GM19395 (cell line): ENCODE measurements around the gene NEMP2.
A peak's percentile ranks its signal among the peaks of the same experiment; 100 is the strongest.

Experiments
- ATAC-seq: cut with Tn5 transposase; IDR thresholded peaks from one replicate; pipeline ENCODE4 v1.9.1; 2021; ENCODE audit warnings: mild to moderate bottlenecking, moderate library complexity; ENCODE audit not compliant: unreplicated experiment

Gene NEMP2, protein sequence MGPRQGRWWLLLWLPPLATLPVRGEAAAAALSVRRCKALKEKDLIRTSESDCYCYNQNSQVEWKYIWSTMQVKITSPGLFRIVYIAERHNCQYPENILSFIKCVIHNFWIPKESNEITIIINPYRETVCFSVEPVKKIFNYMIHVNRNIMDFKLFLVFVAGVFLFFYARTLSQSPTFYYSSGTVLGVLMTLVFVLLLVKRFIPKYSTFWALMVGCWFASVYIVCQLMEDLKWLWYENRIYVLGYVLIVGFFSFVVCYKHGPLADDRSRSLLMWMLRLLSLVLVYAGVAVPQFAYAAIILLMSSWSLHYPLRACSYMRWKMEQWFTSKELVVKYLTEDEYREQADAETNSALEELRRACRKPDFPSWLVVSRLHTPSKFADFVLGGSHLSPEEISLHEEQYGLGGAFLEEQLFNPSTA

DNA sequence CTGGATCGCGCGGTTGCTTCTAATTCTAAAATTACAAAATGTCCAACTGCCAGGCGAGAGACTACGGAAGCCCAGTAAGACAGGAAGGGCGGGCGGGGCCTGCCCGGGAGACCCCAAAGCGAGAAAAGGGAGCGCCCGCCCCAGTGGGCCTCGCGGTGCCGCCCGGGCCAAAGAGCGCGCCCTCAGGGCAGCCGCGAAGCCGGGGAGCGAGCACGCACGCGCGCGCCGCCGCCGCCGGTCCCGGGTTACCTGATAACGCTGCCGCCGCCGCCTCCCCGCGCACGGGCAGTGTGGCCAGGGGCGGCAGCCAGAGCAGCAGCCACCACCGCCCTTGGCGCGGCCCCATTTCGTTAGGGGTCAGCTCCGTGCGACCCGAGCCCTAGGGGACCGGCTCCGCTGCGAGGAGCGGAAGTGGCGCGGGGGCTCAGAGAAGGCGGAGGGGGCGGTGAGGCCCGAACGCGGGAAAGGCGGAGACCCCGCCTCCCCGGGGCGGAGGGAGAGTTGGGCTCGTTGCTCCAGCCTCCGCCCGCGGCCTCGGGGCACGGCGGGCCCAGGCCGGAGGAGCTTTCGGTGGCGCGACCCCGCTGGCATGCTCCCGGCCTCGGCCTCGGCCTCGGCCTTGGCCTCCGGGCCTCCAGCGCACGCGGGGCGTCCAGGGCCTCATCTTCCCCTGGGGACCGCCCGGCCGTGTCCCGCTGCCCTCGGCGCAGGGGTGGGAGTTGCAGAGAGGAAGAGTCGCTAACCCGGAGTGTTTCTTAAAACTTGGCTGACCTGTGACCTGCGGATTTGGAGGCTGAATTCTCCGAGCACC, at the start of gene NEMP2:
TSS of gene NEMP2 (minus strand) at position 413 of the 811 bp plus-strand sequence. CDS start at position 346, 67 bp downstream.
- peak; percentile 73 for ATAC-seq

DNA sequence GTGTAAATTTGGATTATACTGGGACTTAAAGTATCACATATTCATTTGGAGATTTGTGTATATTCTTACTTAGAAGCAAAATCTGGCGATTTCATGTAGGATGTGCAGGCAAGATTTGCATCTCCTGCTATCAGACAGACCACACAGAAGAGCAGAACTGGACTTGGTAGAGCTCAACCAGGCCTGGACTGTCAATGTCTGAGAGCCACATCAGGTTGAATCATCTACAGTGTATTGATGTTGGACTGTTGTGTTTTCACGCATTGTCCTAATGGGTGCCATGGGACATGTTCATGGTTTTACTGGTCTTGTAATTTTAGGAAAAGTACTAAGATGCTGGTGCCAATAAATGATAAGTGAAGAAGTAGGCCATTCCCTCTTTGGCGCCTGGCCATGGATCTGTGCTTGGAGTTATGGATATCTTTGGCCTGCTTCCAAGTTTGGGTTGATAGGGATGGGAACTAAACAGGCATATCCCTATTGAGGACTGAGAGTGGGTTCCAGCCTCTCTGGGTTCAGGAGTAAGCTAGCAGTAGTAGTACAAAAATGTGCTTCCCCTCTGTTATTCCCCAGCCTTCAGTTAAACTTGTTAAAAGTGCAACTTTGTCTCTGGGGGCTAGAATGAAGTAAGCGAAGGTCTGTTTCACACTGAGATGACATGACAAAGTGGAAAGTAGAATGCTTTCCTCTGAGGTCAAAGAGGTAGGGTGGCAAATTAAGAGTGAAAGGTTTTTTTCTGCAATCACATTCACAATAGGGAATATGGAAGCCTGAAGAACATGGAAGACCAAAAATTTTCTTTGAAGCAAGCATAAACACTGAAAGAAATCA, 49.2 kb upstream of the NEMP2 start:
- ATAC-seq, result peak; percentile 84

DNA sequence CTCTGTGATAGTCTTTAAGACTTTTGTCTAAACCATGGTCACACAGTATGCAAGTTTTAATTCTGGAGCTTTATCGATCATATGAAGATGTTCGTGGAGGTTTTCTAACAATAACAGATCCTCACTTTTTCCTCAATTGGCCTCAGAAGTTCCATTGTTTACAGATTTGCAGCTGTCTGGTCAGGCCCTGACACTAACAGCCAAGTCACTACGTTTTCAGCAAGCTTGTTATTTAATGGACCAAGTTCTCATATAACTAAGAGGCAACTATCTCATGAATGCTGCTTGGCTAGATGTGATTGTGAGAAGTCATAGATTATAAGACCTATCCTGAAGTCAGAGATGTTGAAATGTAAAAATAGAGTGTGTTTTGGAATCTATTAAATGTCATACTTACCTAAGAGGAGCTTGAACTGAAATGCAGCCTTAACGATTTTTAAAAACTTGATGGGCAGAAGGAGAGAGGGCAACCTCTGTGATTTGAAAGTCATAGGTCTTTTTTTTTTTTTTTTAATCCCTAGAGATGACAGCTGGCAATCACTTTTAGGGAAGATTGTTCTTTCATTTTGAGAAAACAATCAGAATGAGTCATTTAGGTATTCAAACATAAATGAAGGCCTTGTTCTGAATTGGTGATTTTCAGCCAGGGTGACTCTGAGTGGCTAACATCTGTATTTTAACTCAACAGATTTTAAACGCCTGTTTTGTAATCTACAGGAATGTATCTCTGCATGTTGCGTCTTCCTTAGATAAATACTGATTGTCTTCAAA, 48.4 kb upstream of the NEMP2 start:
- ATAC-seq, result peak; percentile 74

DNA sequence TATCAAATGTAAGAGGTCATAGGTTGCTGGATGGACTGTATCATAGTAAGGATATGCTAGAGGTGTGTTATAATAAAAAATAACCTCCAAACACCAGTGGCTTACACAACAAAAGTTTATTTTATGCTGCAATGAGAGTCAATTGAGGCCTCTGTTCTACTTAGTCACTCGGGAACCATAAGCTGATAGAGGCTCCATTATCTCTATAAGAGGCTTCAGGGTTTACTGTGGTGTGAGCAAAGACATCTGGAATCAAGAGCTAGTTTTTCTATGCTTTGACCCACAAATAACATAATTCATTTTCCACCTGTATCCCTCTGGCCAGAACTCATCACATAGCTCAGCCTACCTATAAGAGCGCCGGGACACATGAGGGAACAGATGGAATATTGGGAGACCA, 47.5 kb upstream of the NEMP2 start:
- no peak for ATAC-seq

DNA sequence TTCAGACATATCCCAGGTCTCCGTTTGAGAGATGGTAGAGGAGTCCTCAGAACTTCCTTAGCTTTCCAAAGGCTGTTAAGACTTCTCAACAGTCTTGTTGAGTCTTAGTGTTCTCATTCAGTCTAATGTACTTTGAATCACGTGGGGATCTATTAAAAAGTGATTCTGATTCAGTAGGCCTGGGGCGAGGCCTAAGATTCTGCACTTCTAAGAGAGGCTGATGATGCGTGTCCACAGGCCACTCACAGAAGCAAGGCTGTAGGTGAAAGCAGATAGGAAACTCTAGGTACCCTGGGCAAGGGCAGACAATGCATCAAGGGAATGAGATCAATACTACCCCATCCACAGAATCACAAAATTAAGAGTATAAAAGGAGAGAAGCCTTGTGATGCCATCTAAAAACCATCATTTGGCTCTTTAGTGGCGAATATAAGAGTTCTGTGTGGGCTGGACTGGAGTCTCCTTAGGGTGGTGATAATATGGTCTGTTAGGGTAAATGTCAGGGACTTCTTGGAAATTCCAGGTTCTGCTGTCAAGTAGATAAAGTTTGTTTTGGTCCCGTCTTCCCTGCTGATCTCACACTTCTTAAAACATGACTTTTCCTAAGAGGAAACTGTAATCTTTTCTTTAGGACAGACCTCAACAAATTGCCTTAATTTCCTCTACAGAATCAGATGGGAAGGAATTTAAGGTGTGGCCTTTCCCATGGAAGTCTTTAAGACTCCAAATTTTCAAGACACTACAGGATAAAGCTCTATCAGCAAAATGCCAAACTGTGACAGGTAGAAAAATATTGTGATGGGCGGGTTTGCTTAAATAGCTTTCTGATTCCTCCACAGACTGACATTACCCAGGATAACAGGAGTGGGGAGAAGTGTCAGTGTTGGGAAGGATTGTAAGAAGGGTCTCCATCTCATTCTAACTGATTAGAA, 45.7 kb upstream of the NEMP2 start:
- no peak for ATAC-seq

DNA sequence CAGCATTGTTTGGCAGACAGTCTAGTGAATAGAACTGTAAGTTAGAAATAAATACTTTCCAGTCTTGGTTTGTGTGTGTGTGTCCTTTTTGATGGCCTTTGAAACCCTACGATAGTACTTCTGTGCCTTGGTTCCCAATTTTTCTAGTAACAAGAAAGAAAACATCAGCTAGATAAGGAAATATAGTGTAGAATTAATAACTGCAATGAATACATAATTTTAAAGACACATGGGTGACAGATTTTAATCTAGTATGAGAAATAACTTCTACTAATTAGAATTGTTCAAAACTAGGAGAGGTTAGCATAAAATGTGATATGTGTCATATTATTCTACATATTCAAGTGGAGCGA, 44.5 kb upstream of the NEMP2 start:
- no peak for ATAC-seq

DNA sequence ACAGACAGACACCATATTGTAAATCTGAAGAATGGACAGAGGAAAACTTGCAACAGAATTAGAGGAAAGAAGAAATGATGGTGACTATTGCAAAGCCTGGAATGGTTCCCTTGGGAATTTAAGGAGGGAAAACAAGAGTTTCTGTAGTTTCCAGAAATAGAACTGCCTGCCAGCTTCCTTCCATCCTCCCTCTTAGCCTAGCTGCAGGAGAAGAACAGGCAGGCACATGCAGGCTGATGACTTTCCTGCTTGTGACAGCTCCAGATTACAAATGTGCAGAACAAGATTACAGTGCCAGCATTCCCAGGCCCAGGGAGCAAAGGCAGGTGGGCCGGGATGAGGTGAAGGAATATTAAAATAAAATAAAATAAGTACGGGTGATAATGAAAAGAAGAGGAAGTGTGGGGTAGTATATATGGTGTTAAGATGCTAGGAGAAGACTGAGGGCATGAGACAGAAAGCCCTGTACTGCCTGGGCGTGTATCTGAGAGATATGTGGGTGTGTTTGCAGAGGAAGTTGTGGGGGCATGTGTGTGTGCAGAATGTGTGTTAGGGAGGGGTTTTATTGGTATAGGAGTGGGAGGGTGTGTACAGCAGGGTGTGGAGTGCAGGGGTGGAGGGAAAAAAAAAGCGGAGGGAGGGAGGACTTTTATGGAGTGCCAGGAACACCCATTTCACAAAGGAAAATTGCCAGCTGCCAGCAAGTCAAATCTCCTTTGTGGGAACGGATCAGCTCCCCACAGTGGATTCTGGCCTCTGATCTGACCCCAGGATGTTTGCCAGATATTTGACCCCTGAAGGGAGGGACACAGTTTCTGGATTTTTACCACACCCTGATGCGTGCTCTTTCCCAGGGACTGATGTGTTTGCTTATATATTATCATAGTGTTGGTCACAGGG, 43.9 kb upstream of the NEMP2 start:
- ATAC-seq, result no peak

DNA sequence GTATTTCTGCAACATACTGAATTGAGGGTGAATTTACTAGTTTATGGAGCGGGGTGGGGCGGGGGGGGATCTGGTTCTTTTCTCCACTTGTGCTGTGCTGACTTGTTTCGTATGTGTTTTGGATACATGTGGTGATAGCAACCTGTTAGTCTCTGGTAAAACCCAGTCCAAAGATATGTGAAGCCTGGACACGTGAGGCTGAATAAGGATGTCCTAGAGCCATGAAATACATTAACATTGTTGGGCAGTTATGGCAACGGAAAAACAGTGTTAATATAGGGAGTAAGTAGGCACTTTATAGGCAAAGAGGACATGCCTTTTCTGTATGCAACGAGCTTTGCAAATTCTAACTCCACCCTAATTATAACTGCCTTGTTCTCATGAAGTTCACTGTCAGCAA, 42.1 kb upstream of the NEMP2 start:
- no peak for ATAC-seq

DNA sequence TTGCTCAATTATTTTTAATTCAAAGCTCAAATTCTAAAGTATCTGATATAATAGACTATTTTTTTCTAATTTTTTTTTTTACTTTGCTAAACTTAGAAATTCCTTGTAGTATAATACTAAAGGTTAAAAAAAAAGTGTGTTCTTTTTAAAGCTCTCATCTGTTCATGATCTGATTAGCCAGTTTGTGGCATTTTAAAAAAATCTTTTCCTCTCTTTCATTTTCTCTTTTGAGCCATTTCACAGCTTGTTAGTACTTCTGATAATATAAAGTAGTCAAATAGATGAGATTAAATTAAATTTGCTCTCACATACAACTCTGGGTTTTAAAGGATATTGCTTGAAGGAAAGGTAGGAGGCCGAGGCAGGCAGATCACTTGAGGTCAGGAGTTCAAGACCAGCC, 40.7 kb upstream of the NEMP2 start:
- no peak for ATAC-seq

DNA sequence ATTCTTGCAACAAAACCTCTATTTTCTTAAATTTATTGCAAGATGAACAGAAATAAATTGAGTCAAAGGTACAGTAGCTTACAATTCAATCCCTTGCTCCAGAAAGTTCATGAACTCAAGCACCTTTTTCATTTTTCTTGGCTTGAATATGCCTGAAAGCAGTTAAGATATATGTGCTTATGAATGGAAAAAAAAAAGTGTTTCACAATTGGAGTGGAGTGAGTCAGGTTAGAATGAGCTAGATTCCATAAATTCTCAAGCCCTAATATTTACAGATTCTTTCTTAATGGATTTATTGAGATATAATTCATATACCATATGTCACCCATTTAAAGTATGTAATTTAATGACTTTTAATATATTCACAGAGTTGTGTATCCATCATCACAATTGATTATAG, 39.6 kb upstream of the NEMP2 start:
- no peak for ATAC-seq

DNA sequence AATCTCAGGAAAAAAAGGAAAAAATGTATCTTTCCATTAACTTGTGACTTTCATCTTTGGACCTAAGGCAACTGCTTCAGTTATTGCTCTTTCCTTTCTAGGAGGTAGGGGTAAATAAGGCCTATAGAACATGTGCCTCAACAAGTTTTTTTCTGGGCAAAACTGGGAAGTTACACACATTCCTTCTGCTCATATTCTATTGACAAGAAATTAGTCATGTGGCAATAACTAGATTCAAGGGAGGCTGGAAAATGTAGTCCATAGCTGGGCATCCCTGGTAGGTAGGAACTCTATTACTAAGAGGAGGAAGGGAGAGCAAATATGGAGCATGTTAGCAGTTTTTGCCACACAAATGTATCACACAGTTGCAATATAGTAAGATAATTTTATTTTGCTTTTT, 37.7 kb upstream of the NEMP2 start:
- no peak for ATAC-seq

DNA sequence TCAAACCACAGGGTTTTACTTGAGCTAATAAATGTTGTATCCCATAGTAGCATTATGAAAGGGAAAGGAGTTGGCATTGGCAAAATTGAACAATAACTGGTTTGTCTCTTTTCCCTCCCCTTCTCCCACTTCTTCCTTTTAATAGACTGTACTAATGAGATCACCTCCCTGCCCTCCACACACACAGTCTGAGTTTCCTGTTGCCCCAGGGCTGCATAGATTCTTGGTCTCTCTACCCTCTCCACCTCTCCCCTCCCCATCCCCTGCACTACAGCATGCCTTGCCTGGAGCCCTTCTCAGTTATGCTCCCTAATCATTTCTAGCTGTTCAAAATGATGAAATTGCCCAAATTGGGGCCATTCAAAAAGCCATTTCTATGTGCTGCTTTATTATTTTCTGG, 37.2 kb upstream of the NEMP2 start:
- no peak for ATAC-seq

DNA sequence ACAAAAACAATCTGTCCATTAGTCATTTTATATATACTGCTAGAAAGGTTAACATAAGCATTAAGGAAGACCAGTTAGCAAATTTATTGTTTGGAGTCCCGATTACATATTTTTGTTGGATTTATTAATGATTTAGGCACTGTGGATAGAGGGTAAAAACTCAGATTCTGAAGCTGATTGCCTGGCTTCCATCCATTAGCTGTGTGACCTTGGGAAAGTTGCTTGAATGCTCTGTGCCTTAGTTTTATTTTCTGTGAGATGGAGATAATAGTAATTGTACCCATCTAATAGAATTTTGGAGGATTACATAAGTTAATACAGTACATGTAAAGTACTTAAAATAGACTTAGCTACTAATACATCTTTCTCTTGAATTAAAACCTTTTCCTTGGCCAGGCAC, 36.3 kb upstream of the NEMP2 start:
- ATAC-seq, result no peak

DNA sequence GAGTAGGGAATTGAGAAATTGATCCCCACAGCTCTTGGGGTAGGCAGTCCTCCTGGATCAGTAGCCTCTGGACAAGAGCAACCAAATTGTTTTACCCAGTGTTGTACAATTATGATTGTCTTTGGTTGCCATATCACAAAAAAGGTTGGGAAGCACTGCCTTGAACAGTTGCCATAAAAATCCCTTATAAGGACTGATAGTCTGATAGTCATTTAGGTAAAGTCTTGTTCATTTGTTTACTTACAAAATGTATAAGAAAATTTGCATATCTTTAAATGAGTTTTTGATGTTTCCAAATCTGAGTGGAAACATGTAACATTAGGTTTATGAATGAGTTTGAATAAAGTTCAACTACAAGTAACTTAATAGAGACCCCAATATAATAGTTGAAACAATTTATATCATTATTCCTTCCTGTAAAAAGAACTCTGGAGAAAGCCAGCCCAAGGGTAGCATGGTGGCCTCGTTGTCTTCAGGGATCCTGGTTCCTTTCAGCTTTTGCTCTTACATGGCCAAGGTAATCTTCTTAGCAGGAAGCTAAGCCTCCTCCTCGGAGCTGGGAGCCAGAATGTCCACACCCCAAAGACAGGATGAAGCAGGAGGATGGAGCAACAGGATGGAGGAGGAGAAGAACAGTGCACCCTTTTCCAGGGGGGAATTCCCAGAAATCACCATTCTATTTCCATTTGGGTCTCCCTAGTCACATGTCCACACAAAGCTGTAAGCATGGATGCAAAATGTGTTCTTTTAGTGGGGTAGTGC, 35.7 kb upstream of the NEMP2 start:
- no peak for ATAC-seq

DNA sequence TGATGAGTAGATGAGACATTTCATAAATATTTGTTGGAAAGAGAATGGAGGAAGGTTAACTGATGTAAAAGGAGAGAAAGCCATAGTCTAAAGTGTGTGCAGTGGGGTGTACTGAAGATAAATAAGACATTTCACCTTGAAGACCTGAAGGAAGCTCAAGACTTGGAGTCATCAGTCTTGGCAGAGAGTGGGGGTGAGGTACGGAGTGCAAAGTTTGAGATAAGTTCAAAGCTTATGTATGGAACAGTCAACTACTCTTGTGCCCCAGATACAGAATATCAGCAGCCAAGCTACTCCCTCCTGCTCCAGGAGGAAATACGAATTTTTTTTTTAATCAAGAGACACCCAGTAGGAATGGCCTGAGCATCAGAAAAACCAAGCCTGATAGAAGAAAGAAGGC, 30.3 kb upstream of the NEMP2 start:
- no peak for ATAC-seq

DNA sequence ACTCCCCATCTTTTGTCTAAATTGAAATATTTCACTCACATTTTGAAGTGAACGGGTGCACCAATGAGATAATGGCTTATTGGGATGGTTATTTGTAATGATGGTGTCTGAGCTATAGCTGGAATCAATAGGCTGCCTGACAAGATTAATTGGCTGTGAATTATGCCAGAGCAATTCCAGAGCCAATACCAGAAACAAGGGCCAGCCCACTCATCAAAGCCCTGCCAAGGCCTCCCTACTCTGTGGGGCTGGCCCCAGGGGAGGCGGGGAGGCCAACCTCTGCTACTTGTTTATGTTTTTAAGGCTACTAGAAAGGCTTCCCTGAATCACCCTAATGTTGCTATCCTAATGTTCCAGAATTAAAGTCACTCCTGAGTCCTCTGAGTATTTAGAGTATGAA, 29.1 kb upstream of the NEMP2 start:
- ATAC-seq, result no peak

DNA sequence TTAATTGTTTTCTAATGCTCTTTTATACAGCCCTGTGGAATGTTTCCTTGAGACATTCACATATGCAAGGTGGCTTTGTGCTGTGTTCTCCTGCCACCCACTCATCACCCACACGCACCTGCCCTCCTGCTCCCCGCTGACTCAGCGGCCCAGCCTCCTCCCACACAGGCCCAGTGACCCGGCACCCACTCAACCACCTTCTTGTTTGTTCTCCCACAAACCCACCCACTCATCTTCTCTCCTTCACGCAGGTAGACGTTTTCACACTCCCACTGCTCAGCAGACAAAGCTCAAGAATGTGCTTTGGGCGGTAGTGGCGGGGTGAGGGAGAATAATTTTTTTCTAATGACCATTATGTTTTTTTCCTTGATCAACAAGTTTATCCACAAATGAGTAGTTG, 28.6 kb upstream of the NEMP2 start:
- no peak for ATAC-seq

DNA sequence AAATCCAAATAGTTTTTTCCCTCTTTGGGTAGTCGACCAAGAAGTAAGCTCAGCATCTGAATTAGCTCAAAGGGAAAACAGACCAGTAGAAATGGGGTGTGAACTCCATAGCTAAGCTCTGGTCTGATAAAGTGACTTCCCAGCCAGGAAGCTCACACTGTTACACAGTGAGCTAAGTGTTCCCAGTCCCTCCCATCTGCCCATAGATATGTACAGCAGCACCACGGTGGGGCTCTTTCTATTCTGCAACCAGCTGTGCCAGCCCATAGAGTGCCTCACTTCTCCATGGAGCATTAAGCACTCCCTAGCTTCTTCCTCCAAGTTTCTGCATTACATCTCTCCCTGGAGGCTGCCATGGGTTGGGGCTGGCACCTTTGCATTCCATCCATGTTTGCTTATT, 27.6 kb upstream of the NEMP2 start:
- ATAC-seq, result no peak
